Measurements from ENCODE around the gene ORAI1. TPM values are rescaled to one million over a fixed set of nuclear protein-coding genes. Genes with fewer than 3 reads are reported as not detected.

The ORAI1 gene
- total and polyA plus RNA-seq, 11 donors = 4.5 to 18.8 (median 9.5) TPM

DNA sequence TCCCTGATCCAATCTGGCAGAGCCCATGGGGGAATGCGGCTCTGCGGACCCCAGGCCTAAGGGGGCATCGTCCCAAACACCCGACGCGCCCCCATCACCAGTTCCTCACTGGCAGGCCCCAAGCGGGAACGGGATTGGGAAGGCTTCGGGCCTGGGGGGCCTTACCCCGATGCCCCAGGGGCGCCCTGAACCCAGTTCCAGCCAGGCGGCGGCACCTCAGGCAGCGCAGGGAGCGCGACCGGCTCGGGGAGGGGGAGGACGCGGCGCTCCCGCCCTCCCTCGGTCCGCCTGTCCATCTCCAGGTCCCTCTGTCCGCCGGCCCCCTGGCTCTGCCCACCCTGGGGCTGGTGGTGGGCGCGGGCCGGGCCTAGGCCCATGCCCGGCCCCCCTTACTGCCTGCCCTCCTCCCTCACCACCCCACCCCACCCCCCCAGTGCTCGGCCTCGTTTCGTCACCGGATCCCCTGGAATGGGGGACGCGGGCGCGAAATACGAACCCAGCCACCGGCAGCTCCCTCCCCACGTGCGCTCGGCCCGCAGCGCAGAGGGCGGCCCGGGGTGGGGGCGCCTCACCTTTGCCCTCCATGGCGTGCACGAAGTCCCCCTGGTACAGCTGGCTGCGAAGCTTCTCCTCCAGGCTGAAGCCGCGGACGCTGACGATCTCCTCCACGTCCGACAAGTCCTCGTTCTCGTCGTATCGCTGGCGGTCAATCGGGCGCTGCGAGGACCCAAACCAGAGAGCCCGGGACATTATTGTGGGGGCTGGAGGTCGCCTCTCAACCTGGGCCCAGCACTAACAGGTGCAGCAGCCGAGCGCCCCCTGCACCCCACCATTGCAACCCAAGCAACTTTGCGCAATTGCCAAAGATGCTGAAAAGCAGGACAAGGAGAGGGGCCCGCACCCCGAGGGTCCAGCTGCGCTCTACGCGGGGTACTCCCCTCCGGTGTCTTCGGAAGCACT lies 47.8 kb upstream of the ORAI1 start:
- H3K36me3 ChIP-seq = peaks cover 0 to 25% (median 19%) of the 10 kb centered on the region in 9 donors
- 25 to 32% (median 29%) methylated on average over 28 to 77 of the region's 77 CpGs for WGBS, 4 donors
- no peaks in the 10 kb centered on the region for H3K9me3 ChIP-seq
- intact Hi-C loops (cut with DNase I) = loop anchor here in 2 of 10 donors (5.0 kb wide), 2 partner anchors 34 to 41 kb away; no protein-coding TSS in a partner anchor
- DNase-seq (peak in 1 of 5 donors; percentile 63), ATAC-seq (peak in 1 of 4 donors; percentile 1)
- H3K4me1 ChIP-seq = peaks cover 0 to 58% (median 31%) of the 10 kb centered on the region in 12 donors
- TF ChIP-seq, protein P1, sequence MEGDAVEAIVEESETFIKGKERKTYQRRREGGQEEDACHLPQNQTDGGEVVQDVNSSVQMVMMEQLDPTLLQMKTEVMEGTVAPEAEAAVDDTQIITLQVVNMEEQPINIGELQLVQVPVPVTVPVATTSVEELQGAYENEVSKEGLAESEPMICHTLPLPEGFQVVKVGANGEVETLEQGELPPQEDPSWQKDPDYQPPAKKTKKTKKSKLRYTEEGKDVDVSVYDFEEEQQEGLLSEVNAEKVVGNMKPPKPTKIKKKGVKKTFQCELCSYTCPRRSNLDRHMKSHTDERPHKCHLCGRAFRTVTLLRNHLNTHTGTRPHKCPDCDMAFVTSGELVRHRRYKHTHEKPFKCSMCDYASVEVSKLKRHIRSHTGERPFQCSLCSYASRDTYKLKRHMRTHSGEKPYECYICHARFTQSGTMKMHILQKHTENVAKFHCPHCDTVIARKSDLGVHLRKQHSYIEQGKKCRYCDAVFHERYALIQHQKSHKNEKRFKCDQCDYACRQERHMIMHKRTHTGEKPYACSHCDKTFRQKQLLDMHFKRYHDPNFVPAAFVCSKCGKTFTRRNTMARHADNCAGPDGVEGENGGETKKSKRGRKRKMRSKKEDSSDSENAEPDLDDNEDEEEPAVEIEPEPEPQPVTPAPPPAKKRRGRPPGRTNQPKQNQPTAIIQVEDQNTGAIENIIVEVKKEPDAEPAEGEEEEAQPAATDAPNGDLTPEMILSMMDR (IDR thresholded peaks at IDR 0.05) = no peak
- no peak for TF ChIP-seq POLR2A (IDR thresholded peaks at IDR 0.05)
- H3K27ac ChIP-seq = peak overlapping the region in 11 of 12 donors; percentile 42 to 91 (median 84)
- H3K4me3 ChIP-seq = peak overlapping the region; percentile 61 to 81 (median 74)
- no peaks in the 10 kb centered on the region for H3K27me3 ChIP-seq

GRCh38 chr12:121579190-121579791 lies 47.0 kb upstream of the ORAI1 start:
- 0 to 2% (median 1%) methylated on average over 20 to 53 of the region's 53 CpGs for WGBS, 4 donors
- peak overlapping the region in 11 of 12 donors; percentile 3 to 91 (median 84) for H3K27ac ChIP-seq
- intact Hi-C loops (cut with DNase I) = loop anchor here in 2 of 10 donors (5.0 kb wide), 2 partner anchors 33 to 42 kb away; no protein-coding TSS in a partner anchor
- DNase-seq (peak; percentile 37 to 70 (median 46)), ATAC-seq (peak in 3 of 4 donors; percentile 12 to 26 (median 17))
- TF ChIP-seq, protein P1 (IDR thresholded peaks at IDR 0.05) = no peak
- TF ChIP-seq POLR2A (IDR thresholded peaks at IDR 0.05) = no peak
- peaks cover 0 to 58% (median 31%) of the 10 kb centered on the region in 12 donors for H3K4me1 ChIP-seq
- no peaks in the 10 kb centered on the region for H3K27me3 ChIP-seq
- H3K4me3 ChIP-seq = peak overlapping the region; percentile 61 to 81 (median 74)
- peaks cover 0 to 19% (median 11%) of the 10 kb centered on the region in 9 donors for H3K36me3 ChIP-seq
- H3K9me3 ChIP-seq = no peaks in the 10 kb centered on the region

DNA sequence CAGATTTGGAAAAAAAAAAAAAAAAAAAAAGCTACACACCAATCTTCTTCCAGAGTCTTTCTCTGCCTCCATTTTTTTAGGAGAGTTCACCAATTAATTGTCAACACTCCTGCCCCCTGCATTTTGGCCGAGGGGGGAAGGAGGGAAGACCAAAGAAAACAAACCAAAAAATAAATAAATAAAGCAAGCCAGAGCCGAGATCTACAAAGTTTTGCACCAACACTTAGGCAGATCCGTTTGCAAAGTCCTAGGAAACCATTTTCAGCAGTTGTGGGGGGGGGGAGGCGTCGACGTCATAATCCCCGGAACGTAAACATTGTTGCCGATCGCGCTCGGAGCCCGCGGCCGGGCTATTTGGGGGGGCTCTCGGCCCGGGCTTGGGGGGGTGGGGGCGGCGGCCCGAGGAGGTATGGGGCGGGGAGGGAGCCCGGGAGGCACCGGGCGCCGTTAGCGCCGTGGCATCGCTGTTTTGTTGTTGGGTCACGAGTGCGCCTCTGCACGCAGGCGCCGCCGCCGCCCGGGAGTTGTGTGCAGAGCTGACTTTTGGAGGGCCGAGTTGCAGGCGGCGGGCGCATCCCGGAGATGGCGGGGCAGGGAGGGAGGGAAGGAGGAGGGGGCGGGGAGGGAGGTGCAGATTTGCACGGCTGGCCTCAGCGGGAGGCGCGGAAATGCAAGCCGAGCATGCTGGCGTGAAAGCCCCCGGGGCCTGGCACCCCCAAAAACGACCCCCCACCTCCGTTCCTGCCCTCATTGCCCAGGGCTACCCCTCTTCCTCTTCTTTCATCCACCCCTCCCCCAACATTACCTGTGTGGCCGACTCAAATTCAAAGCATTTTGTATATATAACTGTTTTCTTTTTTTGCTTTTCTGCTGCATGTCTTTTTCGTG lies 46.1 kb upstream of the ORAI1 start:
- WGBS, 4 donors = 0 to 1% (median 1%) methylated on average over 27 to 54 of the region's 54 CpGs
- Histone ChIP-seq H3K4me3 (peak overlapping the region; percentile 61 to 81 (median 74)), H3K36me3 (peaks cover 0 to 9% (median 4%) of the 10 kb centered on the region in 9 donors), H3K27me3 (no peaks in the 10 kb centered on the region), H3K9me3 (no peaks in the 10 kb centered on the region), H3K27ac (peak overlapping the region; percentile 17 to 91 (median 84)), H3K4me1 (peaks cover 0 to 58% (median 31%) of the 10 kb centered on the region in 12 donors)
- TF ChIP-seq, protein P1 (IDR thresholded peaks at IDR 0.05) = no peak
- no peak for TF ChIP-seq POLR2A (IDR thresholded peaks at IDR 0.05)
- DNase-seq (peak; percentile 69 to 87 (median 77)), ATAC-seq (peak; percentile 28 to 77 (median 69))
- intact Hi-C loops (cut with DNase I) = loop anchor here in 4 of 10 donors (2.0 to 5.0 kb wide), 5 partner anchors 32 to 47 kb away; partner anchors contain the start of gene ORAI1 (in 3 of the 4)

Data from heart left ventricle (tissue), 16 donors.